Epithelial cell of esophagus (primary cell): ENCODE data around the gene EML6.
"Not testable (repeated sequence)": the region's sequence is repeated elsewhere in the genome, so short reads cannot be mapped to it uniquely, and the experiment has no call there.

Experiments
- DNase-seq: peaks from one replicate; pipeline ENCODE4 v3.0.0; 2010; ENCODE audit warnings: low read depth
- H3K4me3 ChIP-seq: 2 replicates; pipeline ENCODE4 v1.5.1; 2011; ENCODE audit warnings: mild to moderate bottlenecking, low read length, control low read depth
- TF ChIP-seq, protein P1 (sequence below): IDR thresholded peaks from 2 replicates; pipeline ENCODE4 v1.5.1; 2011; ENCODE audit warnings: low read depth, mild to moderate bottlenecking, low read length, control low read depth, inconsistent platforms; ENCODE audit not compliant: insufficient read depth; ENCODE audit errors: missing control alignments

Gene EML6

DNA sequence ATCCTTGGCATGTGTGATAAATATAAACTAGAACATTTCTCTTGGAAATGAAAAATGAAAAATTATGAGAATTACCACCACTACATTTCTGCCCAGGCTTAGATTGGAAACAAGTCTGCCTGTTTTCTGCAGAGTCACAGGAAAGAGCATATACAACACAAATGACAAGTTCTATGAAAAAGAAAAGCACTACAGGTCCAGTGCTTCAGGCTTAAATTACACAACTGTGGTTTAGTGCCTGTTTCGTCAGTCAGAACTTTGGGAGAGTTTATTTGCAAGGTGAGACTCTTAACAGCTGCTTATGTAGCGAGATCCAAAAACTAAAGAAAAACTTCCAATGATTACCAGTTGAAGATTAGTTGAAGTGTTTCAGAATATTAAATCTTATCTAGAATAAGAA lies 257.9 kb downstream of the EML6 start:
- peak; percentile 23 for DNase-seq
- TF ChIP-seq, protein P1, sequence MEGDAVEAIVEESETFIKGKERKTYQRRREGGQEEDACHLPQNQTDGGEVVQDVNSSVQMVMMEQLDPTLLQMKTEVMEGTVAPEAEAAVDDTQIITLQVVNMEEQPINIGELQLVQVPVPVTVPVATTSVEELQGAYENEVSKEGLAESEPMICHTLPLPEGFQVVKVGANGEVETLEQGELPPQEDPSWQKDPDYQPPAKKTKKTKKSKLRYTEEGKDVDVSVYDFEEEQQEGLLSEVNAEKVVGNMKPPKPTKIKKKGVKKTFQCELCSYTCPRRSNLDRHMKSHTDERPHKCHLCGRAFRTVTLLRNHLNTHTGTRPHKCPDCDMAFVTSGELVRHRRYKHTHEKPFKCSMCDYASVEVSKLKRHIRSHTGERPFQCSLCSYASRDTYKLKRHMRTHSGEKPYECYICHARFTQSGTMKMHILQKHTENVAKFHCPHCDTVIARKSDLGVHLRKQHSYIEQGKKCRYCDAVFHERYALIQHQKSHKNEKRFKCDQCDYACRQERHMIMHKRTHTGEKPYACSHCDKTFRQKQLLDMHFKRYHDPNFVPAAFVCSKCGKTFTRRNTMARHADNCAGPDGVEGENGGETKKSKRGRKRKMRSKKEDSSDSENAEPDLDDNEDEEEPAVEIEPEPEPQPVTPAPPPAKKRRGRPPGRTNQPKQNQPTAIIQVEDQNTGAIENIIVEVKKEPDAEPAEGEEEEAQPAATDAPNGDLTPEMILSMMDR: no peak
- no peak overlapping the region for H3K4me3 ChIP-seq

DNA sequence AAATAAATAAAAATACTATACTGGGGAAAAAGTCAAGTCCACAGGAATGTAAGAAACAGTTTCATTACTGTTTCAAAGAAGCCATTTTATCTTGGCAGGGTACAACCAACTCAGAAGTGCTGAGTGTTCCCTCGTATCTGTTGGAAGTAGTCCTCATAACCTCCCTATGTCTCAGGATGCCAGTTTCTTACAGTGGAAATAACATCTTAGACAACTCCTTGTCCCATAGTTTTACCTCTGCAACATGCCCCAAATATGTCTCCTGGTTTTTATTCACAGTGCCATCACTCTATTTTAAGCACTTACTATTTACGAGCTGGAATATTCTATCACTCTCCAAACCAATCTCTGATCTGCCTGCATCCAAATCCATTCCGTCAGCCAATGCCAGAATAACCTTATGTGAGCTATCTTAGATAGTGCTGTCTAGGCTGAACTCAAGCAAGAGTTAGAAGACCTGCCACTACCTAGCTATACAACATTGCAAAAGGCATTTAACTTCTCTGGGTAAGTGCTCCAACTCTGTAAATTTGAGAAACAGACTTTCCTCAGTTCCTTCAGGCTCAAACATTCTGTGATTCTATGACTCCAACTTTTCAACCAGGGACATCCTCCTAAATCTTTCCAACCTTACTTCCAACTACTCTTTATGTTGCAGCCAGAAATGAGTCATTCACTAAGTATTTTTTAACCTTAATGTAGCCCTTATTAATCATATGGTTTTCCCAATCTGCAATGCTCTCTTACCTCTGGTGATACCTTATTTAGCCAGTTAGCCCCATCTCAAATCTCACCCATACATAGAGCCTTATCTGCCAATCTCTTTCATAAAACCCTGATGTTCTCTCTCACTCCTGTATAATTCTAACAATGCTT lies 260.1 kb downstream of the EML6 start:
- peak; percentile 63 for DNase-seq
- TF ChIP-seq, protein P1: no peak
- no peak overlapping the region for H3K4me3 ChIP-seq

- peak; percentile 32 for DNase-seq
- TF ChIP-seq, protein P1: no peak
- H3K4me3 ChIP-seq: no peak overlapping the region
These were observed 261.0 kb downstream of the EML6 start for GRCh38 chr2:54984476-54984875.

DNA sequence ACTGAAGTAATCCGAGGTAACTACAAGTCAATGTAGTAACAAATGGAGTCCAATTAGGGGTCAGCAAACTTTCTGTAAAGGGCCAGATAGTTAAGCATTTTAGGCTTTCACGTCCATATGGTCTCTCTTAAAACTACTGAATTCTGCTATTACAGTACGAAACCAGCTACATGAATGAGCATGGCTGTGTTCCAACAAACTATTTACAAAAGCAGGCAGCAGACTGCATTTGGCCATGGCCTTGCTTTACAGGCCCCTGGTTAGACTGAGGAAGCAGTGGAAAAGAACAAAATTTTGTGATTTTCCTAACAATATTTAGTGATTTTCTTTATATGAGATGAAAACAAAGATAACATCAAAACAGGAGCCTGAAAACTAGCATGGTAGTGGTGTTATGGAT lies 262.8 kb downstream of the EML6 start:
- no peak for DNase-seq
- TF ChIP-seq, protein P1: no peak
- H3K4me3 ChIP-seq: no peak overlapping the region

- no peak for DNase-seq
- no peak overlapping the region for H3K4me3 ChIP-seq
- TF ChIP-seq, protein P1: no peak
These were observed 265.1 kb downstream of the EML6 start for GRCh38 chr2:54988612-54989011.

GRCh38 chr2:54990694-54991093 lies 267.2 kb downstream of the EML6 start:
- not testable (repeated sequence) for H3K4me3 ChIP-seq, DNase-seq

DNA sequence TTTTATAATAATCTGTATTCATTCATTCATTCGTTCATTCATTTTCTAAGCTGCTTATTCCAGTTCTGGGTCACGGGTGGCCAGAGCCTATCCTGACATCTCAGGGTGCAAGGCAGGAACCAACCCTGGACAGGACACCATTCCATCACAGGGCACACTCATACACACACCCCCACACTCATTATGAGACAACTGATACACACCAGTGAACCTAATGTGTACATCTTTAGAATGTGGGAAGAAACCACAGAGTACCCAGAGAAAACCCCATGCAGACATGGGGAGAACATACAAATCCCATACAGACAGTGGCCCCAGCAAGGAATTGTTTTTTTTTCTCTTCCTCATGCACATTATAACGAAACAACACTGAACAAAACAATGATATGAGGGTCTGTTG lies 272.1 kb downstream of the EML6 start:
- TF ChIP-seq, protein P1: no peak
- DNase-seq: no peak
- H3K4me3 ChIP-seq: no peak overlapping the region
